GM18858 (cell line): ENCODE results near the gene SUN5.

ENCODE experiments used
- ATAC-seq: cut with Tn5 transposase; IDR thresholded peaks from one replicate; pipeline ENCODE4 v1.9.1; 2021; ENCODE audit not compliant: unreplicated experiment

The SUN5 gene

DNA sequence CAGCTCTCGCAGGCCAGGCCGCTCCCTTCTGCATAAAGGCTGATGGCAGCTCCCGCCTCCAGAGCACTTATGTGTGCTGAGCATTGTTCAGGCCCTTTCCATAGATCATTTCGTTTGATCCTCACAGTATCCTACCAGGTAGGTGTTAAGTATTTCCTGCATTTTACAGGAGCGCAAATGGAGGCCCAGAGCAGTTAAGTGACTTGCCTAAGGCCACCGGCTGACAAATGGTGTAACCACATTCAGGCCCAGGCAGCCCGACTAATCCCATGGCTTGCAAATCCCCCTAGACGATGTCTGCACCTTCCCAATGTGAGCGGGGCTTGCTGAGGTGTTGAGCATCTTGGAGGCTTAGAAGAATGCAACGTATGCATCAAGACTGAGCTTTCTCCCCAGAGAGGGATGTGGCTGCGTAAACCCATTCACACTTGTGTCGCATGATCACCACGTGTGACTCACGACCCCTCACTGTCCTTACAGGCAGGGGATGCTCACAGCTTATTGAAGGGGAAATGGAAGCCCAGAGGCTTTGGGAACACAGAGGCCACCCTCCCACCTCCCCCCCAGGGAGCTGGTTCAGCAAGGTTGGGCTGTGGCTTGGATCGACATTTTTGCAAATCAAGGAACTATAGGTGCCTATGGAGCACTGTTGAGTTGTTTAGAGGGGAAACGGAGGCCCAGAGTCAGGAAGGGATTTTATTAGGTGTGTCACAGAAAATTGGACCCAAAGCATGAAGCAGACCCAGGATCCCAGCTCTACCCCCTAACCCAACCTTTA, 10.3 kb upstream of the SUN5 start:
- ATAC-seq: no peak

GRCh38 chr20:33013701-33014326, 9.6 kb upstream of the SUN5 start:
- ATAC-seq: no peak

- ATAC-seq: no peak
These were observed 8.3 kb upstream of the SUN5 start for GRCh38 chr20:33012327-33013189.

DNA sequence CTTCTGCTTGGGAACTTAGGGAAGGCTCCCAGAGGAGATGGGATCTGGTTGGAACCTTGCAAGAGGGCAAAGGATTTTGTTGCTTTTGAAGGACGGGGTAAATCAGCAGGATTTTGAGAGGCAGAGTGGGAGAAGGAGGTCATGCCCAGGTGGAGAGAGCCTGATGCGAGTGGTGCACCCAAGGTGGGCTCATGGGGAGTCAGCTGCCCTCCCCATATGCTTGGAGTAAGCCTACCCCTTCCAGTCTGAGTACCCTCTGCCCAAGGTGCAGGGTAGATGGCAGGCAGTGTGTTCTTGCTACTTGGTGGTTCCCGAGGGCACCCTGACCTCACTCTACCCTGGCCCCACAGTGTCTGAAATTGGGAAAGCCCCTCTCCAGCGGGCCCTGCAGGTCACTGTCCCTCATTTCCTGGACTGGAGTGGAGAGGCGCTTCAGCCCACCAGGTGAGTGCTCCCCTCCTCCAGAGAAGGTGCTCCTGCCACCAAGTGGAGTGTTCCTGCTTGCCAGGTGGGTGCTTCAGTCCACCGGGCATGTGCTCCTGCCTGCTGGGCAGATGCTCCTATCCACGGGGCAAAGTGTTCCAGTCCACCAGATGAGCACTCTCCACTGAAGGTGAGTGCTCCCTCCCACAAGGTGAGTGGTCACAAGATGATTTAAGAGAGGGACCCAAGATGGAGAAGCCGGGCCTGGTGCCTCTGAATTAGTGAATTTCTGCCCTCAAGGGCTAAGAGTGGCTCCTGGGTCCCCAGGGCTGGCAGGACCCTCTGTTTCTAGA, 6.6 kb upstream of the SUN5 start:
- no peak for ATAC-seq

DNA sequence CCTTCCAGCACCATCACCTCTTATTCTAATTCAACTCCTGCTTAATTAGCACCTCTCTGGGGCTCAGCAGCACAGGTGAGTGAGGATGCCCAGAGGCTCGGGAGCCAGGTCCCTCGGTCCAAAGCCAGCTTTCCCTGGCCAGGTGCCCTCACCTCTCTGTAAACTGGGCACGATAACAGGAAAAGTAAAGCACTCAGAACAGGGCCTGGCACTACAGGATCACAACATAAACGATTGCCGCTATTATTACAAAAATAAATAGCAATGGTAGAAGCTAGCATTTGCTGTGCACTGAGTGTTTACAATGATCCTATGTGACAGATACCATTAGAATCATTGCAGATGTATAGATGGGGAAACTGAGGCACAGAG, 5.9 kb upstream of the SUN5 start:
- no peak for ATAC-seq

DNA sequence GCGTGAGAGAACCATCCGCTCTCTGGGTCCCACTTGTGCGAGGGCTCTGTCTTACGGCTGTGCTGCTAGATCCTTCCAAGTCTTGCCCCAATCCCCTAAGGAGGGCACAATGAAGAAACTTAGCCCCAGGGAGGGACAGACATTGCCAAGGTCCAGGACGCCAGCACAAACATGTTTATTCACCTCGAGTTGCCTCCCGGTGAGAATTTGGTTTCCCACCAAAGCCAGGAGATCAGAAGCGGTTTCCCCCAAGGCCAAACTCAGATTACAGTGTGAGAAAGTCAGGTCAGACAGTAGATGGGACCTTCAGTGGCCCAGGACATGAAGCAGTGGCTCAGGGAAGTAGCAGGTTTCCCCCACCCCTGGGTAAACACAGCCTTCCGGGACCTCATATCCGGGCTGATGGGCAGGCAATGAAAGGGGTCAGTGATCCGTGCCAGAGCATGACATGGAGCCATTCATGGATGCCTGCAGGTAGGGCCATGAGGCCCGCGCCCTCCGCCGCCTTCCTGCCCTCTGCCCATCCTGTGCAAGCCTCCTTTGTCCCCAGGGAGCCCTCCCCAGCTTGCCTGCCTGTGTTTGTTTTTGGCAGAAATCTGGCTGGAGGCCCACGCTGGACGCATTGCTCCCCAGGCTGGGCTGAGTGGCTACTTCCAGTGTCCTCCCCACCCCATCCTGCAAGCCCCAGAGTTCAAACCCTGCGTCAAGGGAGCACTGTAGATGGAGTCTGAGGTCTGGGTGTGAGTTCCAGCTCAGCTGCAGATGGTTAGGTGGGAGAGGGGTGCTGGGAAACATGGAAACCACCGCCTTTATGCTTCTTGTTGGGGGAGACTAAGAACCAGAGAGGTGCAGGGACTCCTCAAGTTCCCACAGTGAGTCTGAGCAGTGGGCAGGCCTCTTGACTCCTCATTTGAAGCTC, 5.2 kb upstream of the SUN5 start:
- ATAC-seq: no peak

- no peak for ATAC-seq
These were observed 4.3 kb upstream of the SUN5 start for GRCh38 chr20:33008336-33009213.

DNA sequence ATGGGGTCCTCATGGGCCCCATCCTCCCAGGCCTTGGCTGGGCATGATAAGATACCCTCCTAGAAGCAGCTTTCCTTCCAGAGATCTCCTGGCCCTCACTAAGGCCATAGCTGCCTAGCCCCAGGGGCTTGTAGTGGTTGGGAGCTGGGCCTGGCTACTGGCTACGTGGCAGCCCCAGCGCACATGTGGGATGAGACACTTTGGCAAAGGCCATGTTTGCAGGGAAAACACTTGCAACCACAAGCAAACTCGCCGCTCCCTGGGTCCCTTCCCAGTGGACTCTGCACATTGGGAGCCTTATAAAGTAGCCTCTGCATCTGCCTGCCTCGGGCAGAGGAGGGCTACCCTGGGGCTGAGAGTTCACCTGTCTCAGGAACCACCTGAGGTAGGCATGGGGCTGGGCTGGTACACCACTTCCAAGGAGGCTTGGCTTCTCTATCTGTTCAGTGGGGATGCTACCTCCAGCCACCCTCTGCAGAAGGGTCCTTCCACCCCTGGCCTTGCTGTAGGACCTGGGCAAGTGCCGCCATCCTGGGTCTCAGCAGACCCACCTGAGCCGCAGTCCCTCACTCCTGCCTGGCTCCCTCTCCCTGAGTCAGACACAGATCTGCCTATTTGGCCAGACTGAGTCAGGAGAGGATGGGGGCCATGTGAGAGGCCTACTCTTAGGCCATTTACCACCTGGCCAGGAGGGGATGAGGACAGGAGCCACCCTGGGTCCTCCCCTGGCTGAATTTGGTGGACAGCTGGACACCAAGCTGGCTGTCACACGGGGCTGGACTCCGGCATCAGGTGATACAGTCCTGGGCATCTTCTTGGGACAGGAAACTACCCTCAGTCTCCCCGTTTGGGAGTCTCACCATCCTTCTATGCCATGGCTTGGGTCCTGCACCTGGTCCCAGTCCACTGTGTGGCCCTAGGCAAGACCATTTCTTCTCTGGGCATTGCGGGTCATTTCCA, 3.4 kb upstream of the SUN5 start, which contains the start of gene BPIFB2:
TSS of gene BPIFB2 (plus strand) at position 329 of the 960 bp plus-strand sequence. CDS start 871 bp downstream, outside the sequence.
- ATAC-seq: no peak

- no peak for ATAC-seq
These were observed 2.6 kb upstream of the SUN5 start for GRCh38 chr20:33006776-33007375.

GRCh38 chr20:33005908-33006775, 1.9 kb upstream of the SUN5 start:
- ATAC-seq: no peak

DNA sequence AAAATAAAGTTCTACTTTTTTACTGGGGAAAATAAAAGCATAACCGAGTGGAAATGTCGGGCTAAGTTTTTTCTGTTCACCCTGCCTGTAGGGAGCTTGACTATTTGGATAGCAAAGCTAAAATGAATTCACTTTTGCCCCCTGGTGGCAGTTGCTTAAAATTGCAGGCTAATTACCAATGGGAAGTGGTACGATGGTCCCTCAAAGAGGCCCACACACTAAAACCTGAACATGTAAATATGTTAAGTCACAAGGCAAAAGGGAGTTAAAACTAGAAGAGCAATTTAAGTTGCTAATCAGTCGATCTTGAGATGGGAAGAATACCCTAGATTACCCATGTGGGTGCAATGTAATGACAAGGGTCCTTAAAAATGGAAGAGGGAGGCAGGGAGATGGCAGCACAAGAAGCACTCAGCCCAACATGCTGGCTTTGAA, 916 bp upstream of the SUN5 start:
- no peak for ATAC-seq

DNA sequence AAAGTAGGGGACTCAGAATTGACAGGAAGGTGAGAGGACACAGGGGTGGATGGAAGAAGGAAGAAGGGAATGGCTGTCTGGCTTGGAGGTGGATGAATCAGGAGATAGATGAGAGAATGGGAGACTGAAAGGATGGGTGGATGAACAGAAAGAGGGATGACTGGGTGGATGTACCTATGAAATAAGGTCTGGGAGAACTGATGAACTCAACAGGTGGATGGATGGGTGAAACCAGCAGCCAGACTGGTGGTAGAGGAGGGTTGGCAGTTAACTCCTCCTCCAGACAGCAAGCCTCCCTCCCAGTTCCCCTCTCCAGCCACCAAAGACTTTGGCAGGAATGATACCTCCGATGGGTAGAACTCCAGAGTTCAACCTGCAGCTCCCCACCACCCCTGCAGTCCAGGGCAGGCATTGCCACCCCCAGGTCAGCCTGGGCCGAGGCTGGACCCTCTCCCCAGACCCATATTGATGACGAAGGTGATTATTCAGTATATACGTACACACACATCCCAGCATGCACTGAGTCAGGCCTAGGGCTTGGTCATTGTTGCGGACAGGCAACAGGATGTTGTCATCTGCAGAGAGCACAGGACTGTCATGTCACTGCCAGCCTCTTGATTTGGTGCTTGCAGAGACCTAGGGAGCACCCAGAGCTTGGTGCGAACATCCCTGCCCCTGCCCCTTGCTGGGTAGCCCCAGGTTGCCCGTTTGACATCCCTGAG, 2.0 kb downstream of the SUN5 start:
- no peak for ATAC-seq

DNA sequence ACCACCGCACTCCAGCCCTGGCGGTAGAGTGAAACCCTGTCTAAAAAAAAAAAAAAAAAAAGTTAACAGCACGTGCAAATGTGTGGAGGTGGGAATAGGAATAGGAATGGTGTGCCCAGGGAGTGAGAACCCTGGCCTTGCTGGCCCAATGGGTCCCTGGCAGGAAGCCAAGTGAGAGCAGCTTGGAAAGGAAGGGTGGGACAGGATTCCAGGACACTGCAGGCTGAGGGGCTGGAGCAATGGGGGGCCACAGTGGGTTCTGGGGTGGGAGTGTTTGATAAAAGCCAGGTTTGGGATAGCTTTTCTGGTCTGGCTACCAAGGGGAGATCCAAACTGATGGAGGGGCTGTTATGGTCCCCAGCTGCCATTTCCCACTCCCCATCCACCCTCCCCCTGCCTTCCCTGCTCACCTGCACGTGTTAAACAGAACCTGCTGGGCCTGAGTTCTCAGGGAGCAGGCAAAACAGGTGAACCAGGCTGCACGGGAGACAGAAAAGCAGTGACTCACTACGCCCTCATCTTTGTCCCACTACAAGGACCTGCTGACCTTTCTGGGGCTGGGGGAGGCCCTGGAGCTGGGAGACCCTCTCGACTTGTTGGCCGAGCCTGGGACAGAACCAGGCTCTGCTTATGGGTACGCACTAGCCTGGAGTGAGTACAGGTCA, 3.3 kb downstream of the SUN5 start:
- no peak for ATAC-seq

GRCh38 chr20:32999603-33000250, 4.5 kb downstream of the SUN5 start:
- ATAC-seq: no peak

- no peak for ATAC-seq
These were observed 6.8 kb downstream of the SUN5 start for GRCh38 chr20:32997431-32997830.
